GM23248 (cell line): ENCODE results near the gene MOGAT3.

ENCODE experiments used
- EZH2 ChIP-seq: fragments of 200-600 bp; sonication (generic); IDR thresholded peaks from 2 replicates; pipeline ENCODE4 v1.6.1; 2018; ENCODE audit warnings: antibody characterized with exemption, mild to moderate bottlenecking; ENCODE audit not compliant: insufficient read depth, poor library complexity, severe bottlenecking
- EZH2phosphoT487 ChIP-seq: fragments of 200-600 bp; sonication (generic); IDR thresholded peaks from 2 replicates; pipeline ENCODE4 v1.6.1; 2018; ENCODE audit warnings: antibody characterized with exemption, moderate library complexity, mild to moderate bottlenecking, low read depth; ENCODE audit not compliant: insufficient read depth

- no peak for TF ChIP-seq EZH2
- TF ChIP-seq EZH2phosphoT487: no peak
Observed at GRCh38 chr7:101217388-101218235, 16.8 kb upstream of the MOGAT3 start, which contains the start of the genes PLOD3 and ZNHIT1.
